GM08714 (cell line): Measurements from ENCODE around the gene USP48.

Experiments
- H3K4me3 ChIP-seq: fragments of 200-500 bp; sonication (Bioruptor generic); 2 replicates; pipeline ENCODE4 v1.5.1; 2014; ENCODE audit warnings: mild to moderate bottlenecking, low read length, inconsistent platforms
- ZNF274 ChIP-seq: IDR thresholded peaks from 2 replicates; pipeline ENCODE4 v1.6.1; 2012; ENCODE audit warnings: mild to moderate bottlenecking, low read depth, low read length

USP48 gene

GRCh38 chr1:21650400-21650799, 132.5 kb downstream of the USP48 start:
- no peak for TF ChIP-seq ZNF274
- no peak overlapping the region for H3K4me3 ChIP-seq

GRCh38 chr1:21649315-21649714, 133.6 kb downstream of the USP48 start:
- TF ChIP-seq ZNF274: no peak
- H3K4me3 ChIP-seq: no peak overlapping the region

- TF ChIP-seq ZNF274: no peak
- no peak overlapping the region for H3K4me3 ChIP-seq
These were observed 134.2 kb downstream of the USP48 start for GRCh38 chr1:21648791-21649190.

- no peak for TF ChIP-seq ZNF274
- H3K4me3 ChIP-seq: no peak overlapping the region
These were observed 134.6 kb downstream of the USP48 start for GRCh38 chr1:21648352-21648730.

GRCh38 chr1:21647431-21648351, 135.3 kb downstream of the USP48 start:
- no peak for TF ChIP-seq ZNF274
- H3K4me3 ChIP-seq: no peak overlapping the region

- H3K4me3 ChIP-seq: no peak overlapping the region
- TF ChIP-seq ZNF274: no peak
These were observed 137.4 kb downstream of the USP48 start for GRCh38 chr1:21645550-21645949.

GRCh38 chr1:21644906-21645305, 138.0 kb downstream of the USP48 start:
- H3K4me3 ChIP-seq: no peak overlapping the region
- no peak for TF ChIP-seq ZNF274

- TF ChIP-seq ZNF274: no peak
- no peak overlapping the region for H3K4me3 ChIP-seq
These were observed 138.6 kb downstream of the USP48 start for GRCh38 chr1:21644348-21644747.

- H3K4me3 ChIP-seq: no peak overlapping the region
- no peak for TF ChIP-seq ZNF274
These were observed 139.3 kb downstream of the USP48 start for GRCh38 chr1:21643624-21644023.

GRCh38 chr1:21641967-21642739, 140.8 kb downstream of the USP48 start:
- H3K4me3 ChIP-seq: no peak overlapping the region
- TF ChIP-seq ZNF274: no peak

- TF ChIP-seq ZNF274: no peak
- H3K4me3 ChIP-seq: no peak overlapping the region
These were observed 141.4 kb downstream of the USP48 start for GRCh38 chr1:21641537-21641936.

- TF ChIP-seq ZNF274: no peak
- no peak overlapping the region for H3K4me3 ChIP-seq
These were observed 141.9 kb downstream of the USP48 start for GRCh38 chr1:21641076-21641475.

GRCh38 chr1:21640653-21641052, 142.3 kb downstream of the USP48 start:
- no peak for TF ChIP-seq ZNF274
- H3K4me3 ChIP-seq: no peak overlapping the region

GRCh38 chr1:21639594-21640041, 143.3 kb downstream of the USP48 start:
- TF ChIP-seq ZNF274: no peak
- no peak overlapping the region for H3K4me3 ChIP-seq
